ENCODE results near the gene TSPAN9. TPM values are rescaled to one million over a fixed set of nuclear protein-coding genes. Genes with fewer than 3 reads are reported as not detected.

TSPAN9 gene
- total and polyA plus RNA-seq, 2 of the 4 experiments (the other 2 are of a cell fraction) = 17.7 to 39.1 TPM

- no peaks in the 10 kb centered on the region for H3K36me3 ChIP-seq (ENCODE audit: control insufficient read depth, insufficient read depth, low read length)
- no peak overlapping the region for H4K8ac ChIP-seq (ENCODE audit: low read depth in 2 of 2, low read length in 2 of 2)
- intact Hi-C loops (cut with micrococcal nuclease) (no loop called here), in situ Hi-C loops (cut with MboI; ENCODE audit: low sequenced_read_pairs) (no loop called here), dilution Hi-C loops (cut with HindIII; ENCODE audit: low sequenced_read_pairs, unreplicated experiment) (no loop called here)
- no peak overlapping the region for H3K4me2 ChIP-seq (ENCODE audit: low read depth, low read length)
- no peak overlapping the region for H3K27ac ChIP-seq (ENCODE audit: insufficient read depth, low read length)
- peaks cover 9% of the 10 kb centered on the region for H4K20me1 ChIP-seq (ENCODE audit: insufficient read depth, low read length)
- H4K91ac ChIP-seq (ENCODE audit: insufficient read depth, low read depth, low read length) = no peak overlapping the region
- POLR2A ChIA-PET (ENCODE audit: unreplicated experiment) = no interaction called here
- H2AK5ac ChIP-seq (ENCODE audit: low read depth, low read length) = no peak overlapping the region
- H2AK9ac ChIP-seq (replicated peaks; ENCODE audit: low read depth, low read length, poor library complexity) = no peak overlapping the region
- H2BK120ac ChIP-seq (ENCODE audit: low read depth, low read length) = no peak overlapping the region
- no peaks in the 10 kb centered on the region for H3K27me3 ChIP-seq (ENCODE audit: control insufficient read depth, insufficient read depth, low read length)
- H2BK15ac ChIP-seq (ENCODE audit: low read depth, low read length) = no peak overlapping the region
- TF ChIP-seq NFE2L2 (IDR thresholded peaks at IDR 0.05; ENCODE audit: low read depth, low read length) (no peak), RAD21 (IDR thresholded peaks at IDR 0.05; ENCODE audit: low read length) (no peak), MAZ (IDR thresholded peaks at IDR 0.05; ENCODE audit: borderline replicate concordance, low read depth, low read length) (no peak), FOS (IDR thresholded peaks at IDR 0.05; ENCODE audit: low read depth, low read length) (no peak)
- TF ChIP-seq, protein P1, sequence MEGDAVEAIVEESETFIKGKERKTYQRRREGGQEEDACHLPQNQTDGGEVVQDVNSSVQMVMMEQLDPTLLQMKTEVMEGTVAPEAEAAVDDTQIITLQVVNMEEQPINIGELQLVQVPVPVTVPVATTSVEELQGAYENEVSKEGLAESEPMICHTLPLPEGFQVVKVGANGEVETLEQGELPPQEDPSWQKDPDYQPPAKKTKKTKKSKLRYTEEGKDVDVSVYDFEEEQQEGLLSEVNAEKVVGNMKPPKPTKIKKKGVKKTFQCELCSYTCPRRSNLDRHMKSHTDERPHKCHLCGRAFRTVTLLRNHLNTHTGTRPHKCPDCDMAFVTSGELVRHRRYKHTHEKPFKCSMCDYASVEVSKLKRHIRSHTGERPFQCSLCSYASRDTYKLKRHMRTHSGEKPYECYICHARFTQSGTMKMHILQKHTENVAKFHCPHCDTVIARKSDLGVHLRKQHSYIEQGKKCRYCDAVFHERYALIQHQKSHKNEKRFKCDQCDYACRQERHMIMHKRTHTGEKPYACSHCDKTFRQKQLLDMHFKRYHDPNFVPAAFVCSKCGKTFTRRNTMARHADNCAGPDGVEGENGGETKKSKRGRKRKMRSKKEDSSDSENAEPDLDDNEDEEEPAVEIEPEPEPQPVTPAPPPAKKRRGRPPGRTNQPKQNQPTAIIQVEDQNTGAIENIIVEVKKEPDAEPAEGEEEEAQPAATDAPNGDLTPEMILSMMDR (conservative IDR thresholded peaks at IDR 0.05; ENCODE audit: low read depth, low read length) = no peak
- TF ChIP-seq, protein P2, sequence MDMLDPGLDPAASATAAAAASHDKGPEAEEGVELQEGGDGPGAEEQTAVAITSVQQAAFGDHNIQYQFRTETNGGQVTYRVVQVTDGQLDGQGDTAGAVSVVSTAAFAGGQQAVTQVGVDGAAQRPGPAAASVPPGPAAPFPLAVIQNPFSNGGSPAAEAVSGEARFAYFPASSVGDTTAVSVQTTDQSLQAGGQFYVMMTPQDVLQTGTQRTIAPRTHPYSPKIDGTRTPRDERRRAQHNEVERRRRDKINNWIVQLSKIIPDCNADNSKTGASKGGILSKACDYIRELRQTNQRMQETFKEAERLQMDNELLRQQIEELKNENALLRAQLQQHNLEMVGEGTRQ (IDR thresholded peaks at IDR 0.05; ENCODE audit: low read depth, low read length) = no peak
- TF ChIP-seq, protein P3, sequence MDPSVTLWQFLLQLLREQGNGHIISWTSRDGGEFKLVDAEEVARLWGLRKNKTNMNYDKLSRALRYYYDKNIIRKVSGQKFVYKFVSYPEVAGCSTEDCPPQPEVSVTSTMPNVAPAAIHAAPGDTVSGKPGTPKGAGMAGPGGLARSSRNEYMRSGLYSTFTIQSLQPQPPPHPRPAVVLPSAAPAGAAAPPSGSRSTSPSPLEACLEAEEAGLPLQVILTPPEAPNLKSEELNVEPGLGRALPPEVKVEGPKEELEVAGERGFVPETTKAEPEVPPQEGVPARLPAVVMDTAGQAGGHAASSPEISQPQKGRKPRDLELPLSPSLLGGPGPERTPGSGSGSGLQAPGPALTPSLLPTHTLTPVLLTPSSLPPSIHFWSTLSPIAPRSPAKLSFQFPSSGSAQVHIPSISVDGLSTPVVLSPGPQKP (IDR thresholded peaks at IDR 0.05; ENCODE audit: borderline replicate concordance, low read depth, low read length) = no peak
- no peak overlapping the region for H2BK5ac ChIP-seq (ENCODE audit: low read depth, low read length, poor library complexity, severe bottlenecking)
- H3K9me1 ChIP-seq (ENCODE audit: insufficient read depth, low read length) = no peaks in the 10 kb centered on the region; the same call in 1 of the 2 replicates
- no TSS peak for BruUV-seq (replicated peaks)
- H3K23ac ChIP-seq (ENCODE audit: low read depth, low read length) = no peak overlapping the region
- H2BK20ac ChIP-seq (ENCODE audit: low read depth, low read length) = no peak overlapping the region
- H3K14ac ChIP-seq (replicated peaks; ENCODE audit: low read depth, low read length) = no peak overlapping the region
- ATAC-seq (ENCODE audit: low read depth) = no peak
- H3K4ac ChIP-seq (ENCODE audit: low read depth, low read length) = no peak overlapping the region
- H2AFZ ChIP-seq (replicated peaks; ENCODE audit: low read length, poor library complexity) = no peak overlapping the region
- no peak overlapping the region for H3K56ac ChIP-seq (ENCODE audit: extremely low read depth, insufficient read depth, low read length)
- no peak for DNase-seq
- WGBS, 2 experiments (ENCODE audit: extremely low coverage in 2 of 2, insufficient read length in 1 of 2) = 82% methylated on average over 13 of the region's 16 CpGs; no CpG with 5 or more reads in 1 of the 2 experiments
- no peaks in the 10 kb centered on the region for H3K9me3 ChIP-seq (ENCODE audit: control insufficient read depth, insufficient read depth, low read length)
- H3K4me1 ChIP-seq (ENCODE audit: control insufficient read depth, insufficient read depth, low read length) = peaks cover 5% of the 10 kb centered on the region; the same call in 1 of the 2 replicates
- H3K79me1 ChIP-seq (ENCODE audit: low read depth in 1 of 2, low read length in 2 of 2) = no peaks in the 10 kb centered on the region
- no peak overlapping the region for H3K18ac ChIP-seq (ENCODE audit: low read depth, low read length)
- CTCF ChIA-PET = no interaction called here
- H3K9ac ChIP-seq (ENCODE audit: low read depth, low read length) = no peak overlapping the region
- no peak overlapping the region for H3K4me3 ChIP-seq (ENCODE audit: insufficient read depth, low read depth, low read length)
- no peak overlapping the region for H4K5ac ChIP-seq (ENCODE audit: low read depth, low read length)
Observed at GRCh38 chr12:3249081-3249800, 172.1 kb downstream of the TSPAN9 start.
